ENCODE results near the gene HHIPL1. TPM values are rescaled to one million over a fixed set of nuclear protein-coding genes. Genes with fewer than 3 reads are reported as not detected.
"Not testable (repeated sequence)": the region's sequence is repeated elsewhere in the genome, so short reads cannot be mapped to it uniquely, and the experiment has no call there.

HHIPL1 gene
- polyA plus RNA-seq, 2 of the 4 experiments (the other 2 are of a cell fraction), result 0.19 to 0.23 TPM

- no peak for TF ChIP-seq MAZ (IDR thresholded peaks at IDR 0.05; ENCODE audit: borderline replicate concordance, low read depth, low read length)
These were observed 8.4 kb upstream of the HHIPL1 start (continued) for GRCh38 chr14:99636487-99636886.

- CTCF ChIA-PET, result interaction anchor here (0.7 kb wide), 2 partner anchors 56 to 113 kb away, joined by 3 to 4 read pairs; no protein-coding TSS in a partner anchor
- H3K4me3 ChIP-seq, result no peak overlapping the region
- ATAC-seq (no peak), FAIRE-seq (no peak), DNase-seq (ENCODE audit: low read depth in 1 of 2, low spot score in 1 of 2) (no peak)
- no peaks in the 10 kb centered on the region for H3K9me3 ChIP-seq
- 74% methylated on average over 7 of the region's 7 CpGs for WGBS (ENCODE audit: missing lambda C conversion rate)
- no peak for TF ChIP-seq KDM5A (IDR thresholded peaks at IDR 0.05)
- TF ChIP-seq EP300 (IDR thresholded peaks at IDR 0.05), result no peak
- TF ChIP-seq CEBPB (IDR thresholded peaks at IDR 0.05), result no peak
- no peak for TF ChIP-seq SREBF2 (IDR thresholded peaks at IDR 0.05)
- no peak for TF ChIP-seq ZSCAN20 (CRISPR knock-in tag; IDR thresholded peaks at IDR 0.05)
- TF ChIP-seq CHD4 (IDR thresholded peaks at IDR 0.05; ENCODE audit: borderline replicate concordance), result no peak
- no peak for TF ChIP-seq CHD2 (IDR thresholded peaks at IDR 0.05; ENCODE audit: low read length, partially characterized antibody)
- no peak for TF ChIP-seq PHF8 (IDR thresholded peaks at IDR 0.05; ENCODE audit: borderline replicate concordance, low read depth)
- TF ChIP-seq, protein P1, sequence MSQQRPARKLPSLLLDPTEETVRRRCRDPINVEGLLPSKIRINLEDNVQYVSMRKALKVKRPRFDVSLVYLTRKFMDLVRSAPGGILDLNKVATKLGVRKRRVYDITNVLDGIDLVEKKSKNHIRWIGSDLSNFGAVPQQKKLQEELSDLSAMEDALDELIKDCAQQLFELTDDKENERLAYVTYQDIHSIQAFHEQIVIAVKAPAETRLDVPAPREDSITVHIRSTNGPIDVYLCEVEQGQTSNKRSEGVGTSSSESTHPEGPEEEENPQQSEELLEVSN (IDR thresholded peaks at IDR 0.05; ENCODE audit: borderline replicate concordance, low read depth), result no peak
- TF ChIP-seq REST (IDR thresholded peaks at IDR 0.05), result no peak
- no peak overlapping the region for H3K27ac ChIP-seq
- no peaks in the 10 kb centered on the region for H3K4me1 ChIP-seq
- POLR2A ChIA-PET, result no interaction called here
- H3K4me2 ChIP-seq, result no peak overlapping the region
These were observed 7.3 kb upstream of the HHIPL1 start for GRCh38 chr14:99637624-99638023.

DNA sequence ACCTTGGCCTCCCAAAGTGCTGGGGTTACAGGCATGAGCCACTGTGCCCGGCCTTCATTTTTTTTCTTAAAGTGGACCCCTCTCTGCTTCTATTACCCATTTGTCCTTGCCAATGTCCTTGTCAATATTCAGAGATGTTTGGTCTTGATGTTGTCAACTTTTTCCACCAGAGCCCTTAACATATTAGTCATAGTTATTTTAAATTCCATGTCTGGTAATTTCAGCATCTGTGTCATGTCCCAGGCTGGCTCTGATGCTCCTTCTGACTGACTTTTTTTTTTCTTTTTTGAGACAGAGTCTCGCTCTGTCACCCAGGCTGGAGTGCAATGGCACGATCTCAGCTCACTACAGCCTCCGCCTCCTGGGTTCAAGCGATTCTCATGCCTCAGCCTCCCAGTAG is 2.2 kb upstream of the HHIPL1 start:
- CTCF ChIA-PET, result interaction anchor here (1.7 kb wide), 1 partner anchor 33 kb away, joined by 4 read pairs; no protein-coding TSS in a partner anchor
- H3K4me2 ChIP-seq; FAIRE-seq; DNase-seq (ENCODE audit: low read depth in 1 of 2, low spot score in 1 of 2); H3K27ac ChIP-seq; H3K4me1 ChIP-seq; POLR2A ChIA-PET; ATAC-seq; H3K4me3 ChIP-seq; H3K9me3 ChIP-seq: not testable (repeated sequence)
- WGBS (ENCODE audit: missing lambda C conversion rate), result 84% methylated on average over 5 of the region's 5 CpGs

DNA sequence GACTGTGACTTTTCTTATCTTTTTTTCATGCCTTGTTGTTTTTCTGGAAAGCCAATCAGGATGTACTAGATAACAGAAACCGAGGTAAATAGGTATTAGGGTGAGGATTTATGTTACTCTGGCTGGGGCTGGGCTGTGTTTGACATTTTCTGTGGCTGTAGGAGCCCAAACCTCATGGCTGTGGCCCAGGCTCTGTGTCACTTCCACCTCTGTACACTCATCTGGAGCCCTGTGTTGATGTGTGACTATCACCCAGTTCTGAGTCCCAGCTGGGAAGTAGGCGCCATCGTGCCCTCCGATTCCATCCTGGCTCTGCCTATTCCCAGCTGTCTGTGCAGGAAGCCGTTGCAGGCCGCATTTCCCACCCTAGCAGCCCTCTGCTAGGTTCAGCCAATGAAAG is 1.6 kb upstream of the HHIPL1 start:
- no peak overlapping the region for H3K27ac ChIP-seq
- H3K4me3 ChIP-seq, result no peak overlapping the region
- no peaks in the 10 kb centered on the region for H3K9me3 ChIP-seq
- ChIA-PET POLR2A (no interaction called here), CTCF (interaction anchor here (1.1 to 2.2 kb wide), 3 partner anchors 15 to 126 kb away, joined by 3 to 7 read pairs (median 4); no protein-coding TSS in a partner anchor)
- 0 out of 3 replicates have a peak, but pooled peaks cover 7% of the 10 kb centered on the region for H3K4me1 ChIP-seq
- ATAC-seq (no peak), FAIRE-seq (no peak), DNase-seq (ENCODE audit: low read depth in 1 of 2, low spot score in 1 of 2) (no peak)
- no peak overlapping the region for H3K4me2 ChIP-seq
- 69% methylated on average over 6 of the region's 6 CpGs for WGBS (ENCODE audit: missing lambda C conversion rate)
- TF ChIP-seq RFX5 (IDR thresholded peaks at IDR 0.05), result no peak
- no peak for TF ChIP-seq HDAC2 (IDR thresholded peaks at IDR 0.05)
- no peak for TF ChIP-seq SREBF2 (IDR thresholded peaks at IDR 0.05)
- TF ChIP-seq RARB (CRISPR knock-in tag; IDR thresholded peaks at IDR 0.05), result no peak
- TF ChIP-seq ZFP36 (IDR thresholded peaks at IDR 0.05; ENCODE audit: borderline replicate concordance, partially characterized antibody), result no peak
- TF ChIP-seq MYC (IDR thresholded peaks at IDR 0.05; ENCODE audit: borderline replicate concordance, low read length), result no peak
- TF ChIP-seq MAZ (IDR thresholded peaks at IDR 0.05; ENCODE audit: borderline replicate concordance, low read depth, low read length), result no peak
- no peak for TF ChIP-seq EP300 (IDR thresholded peaks at IDR 0.05)
- TF ChIP-seq, protein P2, sequence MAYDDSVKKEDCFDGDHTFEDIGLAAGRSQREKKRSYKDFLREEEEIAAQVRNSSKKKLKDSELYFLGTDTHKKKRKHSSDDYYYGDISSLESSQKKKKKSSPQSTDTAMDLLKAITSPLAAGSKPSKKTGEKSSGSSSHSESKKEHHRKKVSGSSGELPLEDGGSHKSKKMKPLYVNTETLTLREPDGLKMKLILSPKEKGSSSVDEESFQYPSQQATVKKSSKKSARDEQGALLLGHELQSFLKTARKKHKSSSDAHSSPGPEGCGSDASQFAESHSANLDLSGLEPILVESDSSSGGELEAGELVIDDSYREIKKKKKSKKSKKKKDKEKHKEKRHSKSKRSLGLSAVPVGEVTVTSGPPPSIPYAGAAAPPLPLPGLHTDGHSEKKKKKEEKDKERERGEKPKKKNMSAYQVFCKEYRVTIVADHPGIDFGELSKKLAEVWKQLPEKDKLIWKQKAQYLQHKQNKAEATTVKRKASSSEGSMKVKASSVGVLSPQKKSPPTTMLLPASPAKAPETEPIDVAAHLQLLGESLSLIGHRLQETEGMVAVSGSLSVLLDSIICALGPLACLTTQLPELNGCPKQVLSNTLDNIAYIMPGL (CRISPR knock-in tag; IDR thresholded peaks at IDR 0.05; ENCODE audit: borderline replicate concordance), result no peak
- no peak for TF ChIP-seq HOXB5 (CRISPR knock-in tag; IDR thresholded peaks at IDR 0.05)
- no peak for TF ChIP-seq MAX (IDR thresholded peaks at IDR 0.05)
- TF ChIP-seq, protein P3, sequence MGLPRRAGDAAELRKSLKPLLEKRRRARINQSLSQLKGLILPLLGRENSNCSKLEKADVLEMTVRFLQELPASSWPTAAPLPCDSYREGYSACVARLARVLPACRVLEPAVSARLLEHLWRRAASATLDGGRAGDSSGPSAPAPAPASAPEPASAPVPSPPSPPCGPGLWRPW (IDR thresholded peaks at IDR 0.05), result no peak
- TF ChIP-seq RCOR1 (IDR thresholded peaks at IDR 0.05; ENCODE audit: low read depth, low read length), result no peak
- TF ChIP-seq ELK1 (IDR thresholded peaks at IDR 0.05; ENCODE audit: low read depth, low read length), result no peak
- TF ChIP-seq ZSCAN20 (CRISPR knock-in tag; IDR thresholded peaks at IDR 0.05), result no peak
